ENCODE results near the gene EIF2AK3. TPM values are rescaled to one million over a fixed set of nuclear protein-coding genes. Genes with fewer than 3 reads are reported as not detected.

EIF2AK3 gene
- total and polyA plus RNA-seq, 7 experiments from 2014 or later = 3.2 to 36.5 (median 27.5) TPM

GRCh38 chr2:88667219-88667618, 40.0 kb upstream of the EIF2AK3 start:
- ChIA-PET POLR2A (no interaction called here), CTCF (interaction anchor here (1.1 kb wide), 1 partner anchor 20 kb away, joined by 3 read pairs; no protein-coding TSS in a partner anchor)
- no peaks in the 10 kb centered on the region for H3K27me3 ChIP-seq (ENCODE audit: control insufficient read depth in 2 of 2, insufficient read depth in 2 of 2, low read length in 2 of 2)
- no peak for ATAC-seq
- intact Hi-C loops (cut with micrococcal nuclease) = loop anchor here in 1 of 2 donors (5.0 to 10.0 kb wide), 2 partner anchors 312 to 405 kb away; no protein-coding TSS in a partner anchor
- Mint-ChIP-seq H3K27ac (no peak overlapping the region), H3K4me3 (no peak overlapping the region), H3K4me1 (peaks cover 0 to 5% (median 0%) of the 10 kb centered on the region in 7 donors), H3K36me3 (peaks cover 0 to 6% (median 0%) of the 10 kb centered on the region in 5 donors), H3K27me3 (peaks cover 0 to 5% (median 0%) of the 10 kb centered on the region in 5 donors), H3K9me3 (no peaks in the 10 kb centered on the region)
- H3K36me3 ChIP-seq (ENCODE audit: control insufficient read depth in 2 of 3, insufficient read depth in 3 of 3, low read length in 3 of 3) = no peaks in the 10 kb centered on the region
- H3K9me3 ChIP-seq (ENCODE audit: control insufficient read depth in 2 of 3, low read length in 3 of 3) = no peaks in the 10 kb centered on the region
- no peak overlapping the region for H3K4me3 ChIP-seq (ENCODE audit: low read length)
- no peak for DNase-seq
- H3K4me1 ChIP-seq (ENCODE audit: control insufficient read depth in 2 of 2, insufficient read depth in 2 of 2, low read length in 2 of 2) = no peaks in the 10 kb centered on the region
- no peak overlapping the region for H3K27ac ChIP-seq (ENCODE audit: low read depth, low read length)

GRCh38 chr2:88666576-88666975, 39.3 kb upstream of the EIF2AK3 start:
- H3K36me3 ChIP-seq (ENCODE audit: control insufficient read depth in 2 of 3, insufficient read depth in 3 of 3, low read length in 3 of 3) = no peaks in the 10 kb centered on the region
- ChIA-PET POLR2A (no interaction called here), CTCF (interaction anchor here (1.1 kb wide), 1 partner anchor 19 kb away, joined by 3 read pairs; no protein-coding TSS in a partner anchor)
- H3K27me3 ChIP-seq (ENCODE audit: control insufficient read depth in 2 of 2, insufficient read depth in 2 of 2, low read length in 2 of 2) = no peaks in the 10 kb centered on the region
- no peaks in the 10 kb centered on the region for H3K4me1 ChIP-seq (ENCODE audit: control insufficient read depth in 2 of 2, insufficient read depth in 2 of 2, low read length in 2 of 2)
- H3K36me3 Mint-ChIP-seq = peaks cover 0 to 6% (median 0%) of the 10 kb centered on the region in 5 donors
- no peak overlapping the region for H3K27ac ChIP-seq (ENCODE audit: low read depth, low read length)
- DNase-seq = no peak
- ATAC-seq = no peak
- no peak overlapping the region for H3K4me3 Mint-ChIP-seq
- peaks cover 0 to 4% (median 0%) of the 10 kb centered on the region in 7 donors for H3K4me1 Mint-ChIP-seq
- H3K27ac Mint-ChIP-seq = no peak overlapping the region
- intact Hi-C loops (cut with micrococcal nuclease) = loop anchor here in 1 of 2 donors (5.0 to 10.0 kb wide), 2 partner anchors 312 to 404 kb away; no protein-coding TSS in a partner anchor
- H3K4me3 ChIP-seq (ENCODE audit: low read length) = no peak overlapping the region
- no peaks in the 10 kb centered on the region for H3K9me3 ChIP-seq (ENCODE audit: control insufficient read depth in 2 of 3, low read length in 3 of 3)
- H3K27me3 Mint-ChIP-seq = peaks cover 0 to 5% (median 0%) of the 10 kb centered on the region in 5 donors
- no peaks in the 10 kb centered on the region for H3K9me3 Mint-ChIP-seq

- H3K27me3 ChIP-seq (ENCODE audit: control insufficient read depth in 2 of 2, insufficient read depth in 2 of 2, low read length in 2 of 2) = no peaks in the 10 kb centered on the region
- no peaks in the 10 kb centered on the region for H3K4me1 Mint-ChIP-seq
- ChIA-PET POLR2A (no interaction called here), CTCF (no interaction called here)
- no peak for DNase-seq
- H3K9me3 Mint-ChIP-seq = peaks cover 0 to 4% (median 0%) of the 10 kb centered on the region in 11 donors
- intact Hi-C loops (cut with micrococcal nuclease) = loop anchor here in 1 of 2 donors (10.0 kb wide), 1 partner anchor 306 kb away; no protein-coding TSS in a partner anchor
- H3K27me3 Mint-ChIP-seq = peaks cover 0 to 2% (median 0%) of the 10 kb centered on the region in 5 donors
- no peaks in the 10 kb centered on the region for H3K36me3 ChIP-seq (ENCODE audit: control insufficient read depth in 2 of 3, insufficient read depth in 3 of 3, low read length in 3 of 3)
- H3K27ac ChIP-seq (ENCODE audit: low read depth, low read length) = no peak overlapping the region
- no peaks in the 10 kb centered on the region for H3K4me1 ChIP-seq (ENCODE audit: control insufficient read depth in 2 of 2, insufficient read depth in 2 of 2, low read length in 2 of 2)
- no peak overlapping the region for H3K4me3 Mint-ChIP-seq
- no peak overlapping the region for H3K27ac Mint-ChIP-seq
- no peaks in the 10 kb centered on the region for H3K9me3 ChIP-seq (ENCODE audit: control insufficient read depth in 2 of 3, low read length in 3 of 3)
- peaks cover 0 to 6% (median 0%) of the 10 kb centered on the region in 5 donors for H3K36me3 Mint-ChIP-seq
- no peak for ATAC-seq
- no peak overlapping the region for H3K4me3 ChIP-seq (ENCODE audit: low read length)
Observed at GRCh38 chr2:88660622-88661021, 33.4 kb upstream of the EIF2AK3 start.

GRCh38 chr2:88659538-88659915, 32.3 kb upstream of the EIF2AK3 start:
- DNase-seq = no peak
- peaks cover 0 to 6% (median 0%) of the 10 kb centered on the region in 5 donors for H3K36me3 Mint-ChIP-seq
- intact Hi-C loops (cut with micrococcal nuclease) = no loop called here
- H3K27me3 Mint-ChIP-seq = peaks cover 0 to 2% (median 0%) of the 10 kb centered on the region in 5 donors
- CTCF ChIA-PET = no interaction called here
- no peak overlapping the region for H3K27ac Mint-ChIP-seq
- no peak overlapping the region for H3K27ac ChIP-seq (ENCODE audit: low read depth, low read length)
- peaks cover 0 to 4% (median 0%) of the 10 kb centered on the region in 11 donors for H3K9me3 Mint-ChIP-seq
- H3K4me3 ChIP-seq (ENCODE audit: low read length) = no peak overlapping the region
- no peaks in the 10 kb centered on the region for H3K27me3 ChIP-seq (ENCODE audit: control insufficient read depth in 2 of 2, insufficient read depth in 2 of 2, low read length in 2 of 2)
- POLR2A ChIA-PET = no interaction called here
- no peaks in the 10 kb centered on the region for H3K36me3 ChIP-seq (ENCODE audit: control insufficient read depth in 2 of 3, insufficient read depth in 3 of 3, low read length in 3 of 3)
- no peaks in the 10 kb centered on the region for H3K9me3 ChIP-seq (ENCODE audit: control insufficient read depth in 2 of 3, low read length in 3 of 3)
- no peaks in the 10 kb centered on the region for H3K4me1 Mint-ChIP-seq
- no peak for ATAC-seq
- no peak overlapping the region for H3K4me3 Mint-ChIP-seq
- H3K4me1 ChIP-seq (ENCODE audit: control insufficient read depth in 2 of 2, insufficient read depth in 2 of 2, low read length in 2 of 2) = no peaks in the 10 kb centered on the region

- H3K36me3 ChIP-seq (ENCODE audit: control insufficient read depth in 2 of 3, insufficient read depth in 3 of 3, low read length in 3 of 3) = no peaks in the 10 kb centered on the region
- no peak for ATAC-seq
- CTCF ChIA-PET = no interaction called here
- H3K27me3 Mint-ChIP-seq = peaks cover 0 to 2% (median 0%) of the 10 kb centered on the region in 5 donors
- H3K27ac ChIP-seq (ENCODE audit: low read depth, low read length) = no peak overlapping the region
- POLR2A ChIA-PET = no interaction called here
- H3K36me3 Mint-ChIP-seq = peaks cover 0 to 4% (median 0%) of the 10 kb centered on the region in 5 donors
- intact Hi-C loops (cut with micrococcal nuclease) = no loop called here
- peaks cover 0 to 4% (median 0%) of the 10 kb centered on the region in 11 donors for H3K9me3 Mint-ChIP-seq
- no peak overlapping the region for H3K4me3 Mint-ChIP-seq
- H3K27ac Mint-ChIP-seq = no peak overlapping the region
- no peak overlapping the region for H3K4me3 ChIP-seq (ENCODE audit: low read length)
- H3K9me3 ChIP-seq (ENCODE audit: control insufficient read depth in 2 of 3, low read length in 3 of 3) = no peaks in the 10 kb centered on the region
- no peaks in the 10 kb centered on the region for H3K4me1 Mint-ChIP-seq
- no peaks in the 10 kb centered on the region for H3K4me1 ChIP-seq (ENCODE audit: control insufficient read depth in 2 of 2, insufficient read depth in 2 of 2, low read length in 2 of 2)
- DNase-seq = no peak
- no peaks in the 10 kb centered on the region for H3K27me3 ChIP-seq (ENCODE audit: control insufficient read depth in 2 of 2, insufficient read depth in 2 of 2, low read length in 2 of 2)
Observed at GRCh38 chr2:88658881-88659537, 31.7 kb upstream of the EIF2AK3 start.

- POLR2A ChIA-PET = no interaction called here
Observed at GRCh38 chr2:88658326-88658725, 31.1 kb upstream of the EIF2AK3 start.

GRCh38 chr2:88657131-88657530, 29.9 kb upstream of the EIF2AK3 start:
- intact Hi-C loops (cut with micrococcal nuclease) = no loop called here
- Mint-ChIP-seq H3K4me3 (no peak overlapping the region), H3K27ac (no peak overlapping the region), H3K9me3 (peaks cover 0 to 4% (median 0%) of the 10 kb centered on the region in 11 donors), H3K27me3 (no peaks in the 10 kb centered on the region), H3K36me3 (no peaks in the 10 kb centered on the region), H3K4me1 (no peaks in the 10 kb centered on the region)
- no peaks in the 10 kb centered on the region for H3K36me3 ChIP-seq (ENCODE audit: control insufficient read depth in 2 of 3, insufficient read depth in 3 of 3, low read length in 3 of 3)
- H3K27ac ChIP-seq (ENCODE audit: low read depth, low read length) = no peak overlapping the region
- H3K27me3 ChIP-seq (ENCODE audit: control insufficient read depth in 2 of 2, insufficient read depth in 2 of 2, low read length in 2 of 2) = no peaks in the 10 kb centered on the region
- H3K9me3 ChIP-seq (ENCODE audit: control insufficient read depth in 2 of 3, low read length in 3 of 3) = no peaks in the 10 kb centered on the region
- CTCF ChIA-PET = interaction anchor here (0.9 kb wide), 1 partner anchor 11 kb away, joined by 3 read pairs; no protein-coding TSS in a partner anchor
- H3K4me1 ChIP-seq (ENCODE audit: control insufficient read depth in 2 of 2, insufficient read depth in 2 of 2, low read length in 2 of 2) = no peaks in the 10 kb centered on the region
- DNase-seq (no peak), ATAC-seq (no peak)
- POLR2A ChIA-PET = no interaction called here
- no peak overlapping the region for H3K4me3 ChIP-seq (ENCODE audit: low read length)

More at GRCh38 chr2:88658326-88658725, 31.1 kb upstream of the EIF2AK3 start:
- H3K4me3 ChIP-seq (ENCODE audit: low read length) = no peak overlapping the region
- intact Hi-C loops (cut with micrococcal nuclease) = no loop called here
- no peaks in the 10 kb centered on the region for H3K36me3 ChIP-seq (ENCODE audit: control insufficient read depth in 2 of 3, insufficient read depth in 3 of 3, low read length in 3 of 3)
- H3K9me3 ChIP-seq (ENCODE audit: control insufficient read depth in 2 of 3, low read length in 3 of 3) = no peaks in the 10 kb centered on the region
- no peaks in the 10 kb centered on the region for H3K4me1 Mint-ChIP-seq
- no peaks in the 10 kb centered on the region for H3K4me1 ChIP-seq (ENCODE audit: control insufficient read depth in 2 of 2, insufficient read depth in 2 of 2, low read length in 2 of 2)
- CTCF ChIA-PET = no interaction called here
- no peaks in the 10 kb centered on the region for H3K27me3 ChIP-seq (ENCODE audit: control insufficient read depth in 2 of 2, insufficient read depth in 2 of 2, low read length in 2 of 2)
- peaks cover 0 to 4% (median 0%) of the 10 kb centered on the region in 11 donors for H3K9me3 Mint-ChIP-seq
- H3K4me3 Mint-ChIP-seq = no peak overlapping the region
- no peak overlapping the region for H3K27ac ChIP-seq (ENCODE audit: low read depth, low read length)
- H3K27me3 Mint-ChIP-seq = peaks cover 0 to under 1% (median 0%) of the 10 kb centered on the region in 5 donors
- DNase-seq = no peak
- no peak overlapping the region for H3K27ac Mint-ChIP-seq
- ATAC-seq = no peak
- H3K36me3 Mint-ChIP-seq = no peaks in the 10 kb centered on the region
